ENCODE measurements around the gene PAWR. TPM values are rescaled to one million over a fixed set of nuclear protein-coding genes. Genes with fewer than 3 reads are reported as not detected.

The PAWR gene
- total RNA-seq, 1 experiment from 2014 or later: 176 TPM

- no peaks in the 10 kb centered on the region for H3K23me2 ChIP-seq (ENCODE audit: insufficient read length, low read depth, low read length, poor library complexity, severe bottlenecking)
- H3K4ac ChIP-seq (ENCODE audit: low read depth, low read length): no peak overlapping the region
- H3K9me3 Mint-ChIP-seq: peaks cover 40 to 46% of the 10 kb centered on the region in 2 experiments
- H3K9ac ChIP-seq (ENCODE audit: extremely low read depth, insufficient read length, low read length): no peak overlapping the region
- no peak overlapping the region for H3K23ac ChIP-seq (ENCODE audit: insufficient read length, low read depth, low read length)
- H3K79me1 ChIP-seq (ENCODE audit: insufficient read depth, low read depth, low read length, poor library complexity, severe bottlenecking): no peaks in the 10 kb centered on the region
- no peak overlapping the region for H4K8ac ChIP-seq (replicated peaks; ENCODE audit: insufficient read length, low read depth, low read length)
- peaks cover 55 to 70% (median 65%) of the 10 kb centered on the region in 3 experiments for H3K36me3 Mint-ChIP-seq (ENCODE audit: insufficient read depth in 1 of 3, low read depth in 3 of 3)
- no peak for DNase-seq
- H3K27me3 ChIP-seq (ENCODE audit: insufficient read depth, low read length): no peaks in the 10 kb centered on the region
- no peak overlapping the region for H3K4me2 ChIP-seq (ENCODE audit: insufficient read depth, insufficient read length, low read length)
- H4K20me1 ChIP-seq (ENCODE audit: control insufficient read depth, insufficient read depth, insufficient read length): no peaks in the 10 kb centered on the region
- H3K4me3 Mint-ChIP-seq: no peak overlapping the region
- H2AFZ ChIP-seq (ENCODE audit: low read length): no peak overlapping the region
- WGBS (ENCODE audit: extremely low coverage, insufficient read length, low lambda C conversion rate): no CpG with 5 or more reads among the region's 6 CpGs
- H3K27ac Mint-ChIP-seq: no peak overlapping the region
- no peak overlapping the region for H3K56ac ChIP-seq (ENCODE audit: insufficient read length, low read depth, low read length)
- H3K4me1 ChIP-seq (ENCODE audit: insufficient read depth, low read length): 0 out of 2 replicates have a peak, but pooled peaks cover 3% of the 10 kb centered on the region
- no peak overlapping the region for H2BK120ac ChIP-seq (ENCODE audit: low read depth, low read length, poor library complexity, severe bottlenecking)
- no peak overlapping the region for H3K14ac ChIP-seq (ENCODE audit: insufficient read depth, low read length)
- no peak overlapping the region for H4K91ac ChIP-seq (ENCODE audit: insufficient read length, low read depth, low read length)
- H2BK12ac ChIP-seq (ENCODE audit: insufficient read length, low read depth, low read length): no peak overlapping the region
- no peak overlapping the region for H3T11ph ChIP-seq (ENCODE audit: low read length)
- no peak overlapping the region for H2BK20ac ChIP-seq (ENCODE audit: low read depth, low read length, poor library complexity, severe bottlenecking)
- H2BK5ac ChIP-seq (ENCODE audit: insufficient read length, low read length): no peak overlapping the region
- H2BK15ac ChIP-seq (ENCODE audit: low read depth, low read length): no peak overlapping the region
- H3K18ac ChIP-seq (ENCODE audit: insufficient read length, low read depth, low read length): no peak overlapping the region
- H3K79me2 ChIP-seq (ENCODE audit: insufficient read depth, low read length): no peaks in the 10 kb centered on the region
- no peak overlapping the region for H4K5ac ChIP-seq (ENCODE audit: insufficient read length, low read depth, low read length)
- H3K27me3 Mint-ChIP-seq (ENCODE audit: low read depth): peaks cover 2% of the 10 kb centered on the region; the same call in 1 of the 2 replicates
- TF ChIP-seq, protein P1, sequence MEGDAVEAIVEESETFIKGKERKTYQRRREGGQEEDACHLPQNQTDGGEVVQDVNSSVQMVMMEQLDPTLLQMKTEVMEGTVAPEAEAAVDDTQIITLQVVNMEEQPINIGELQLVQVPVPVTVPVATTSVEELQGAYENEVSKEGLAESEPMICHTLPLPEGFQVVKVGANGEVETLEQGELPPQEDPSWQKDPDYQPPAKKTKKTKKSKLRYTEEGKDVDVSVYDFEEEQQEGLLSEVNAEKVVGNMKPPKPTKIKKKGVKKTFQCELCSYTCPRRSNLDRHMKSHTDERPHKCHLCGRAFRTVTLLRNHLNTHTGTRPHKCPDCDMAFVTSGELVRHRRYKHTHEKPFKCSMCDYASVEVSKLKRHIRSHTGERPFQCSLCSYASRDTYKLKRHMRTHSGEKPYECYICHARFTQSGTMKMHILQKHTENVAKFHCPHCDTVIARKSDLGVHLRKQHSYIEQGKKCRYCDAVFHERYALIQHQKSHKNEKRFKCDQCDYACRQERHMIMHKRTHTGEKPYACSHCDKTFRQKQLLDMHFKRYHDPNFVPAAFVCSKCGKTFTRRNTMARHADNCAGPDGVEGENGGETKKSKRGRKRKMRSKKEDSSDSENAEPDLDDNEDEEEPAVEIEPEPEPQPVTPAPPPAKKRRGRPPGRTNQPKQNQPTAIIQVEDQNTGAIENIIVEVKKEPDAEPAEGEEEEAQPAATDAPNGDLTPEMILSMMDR (conservative IDR thresholded peaks at IDR 0.05): no peak
- peaks cover 32% of the 10 kb centered on the region for H3K9me3 ChIP-seq (ENCODE audit: control insufficient read depth, low read depth, low read length)
- peaks cover 25 to 26% of the 10 kb centered on the region in 2 experiments for H3K4me1 Mint-ChIP-seq
- no peak overlapping the region for H3K27ac ChIP-seq (ENCODE audit: insufficient read length, low read depth, low read length)
- H2AK5ac ChIP-seq (ENCODE audit: insufficient read length, low read length): no peak overlapping the region
Observed at GRCh38 chr12:79560225-79560889, 130.4 kb downstream of the PAWR start.
